Activated T-cell treated with anti-CD3 and anti-CD28 coated beads for 24 hours (primary cell): Measurements from ENCODE around the gene ZDHHC16.
"Not testable (repeated sequence)": the region's sequence is repeated elsewhere in the genome, so short reads cannot be mapped to it uniquely, and the experiment has no call there.

Source experiments
- DNase-seq: peaks from one replicate; pipeline ENCODE4 v3.0.0-alpha.2; 2020; ENCODE audit warnings: low read depth

Gene ZDHHC16

DNA sequence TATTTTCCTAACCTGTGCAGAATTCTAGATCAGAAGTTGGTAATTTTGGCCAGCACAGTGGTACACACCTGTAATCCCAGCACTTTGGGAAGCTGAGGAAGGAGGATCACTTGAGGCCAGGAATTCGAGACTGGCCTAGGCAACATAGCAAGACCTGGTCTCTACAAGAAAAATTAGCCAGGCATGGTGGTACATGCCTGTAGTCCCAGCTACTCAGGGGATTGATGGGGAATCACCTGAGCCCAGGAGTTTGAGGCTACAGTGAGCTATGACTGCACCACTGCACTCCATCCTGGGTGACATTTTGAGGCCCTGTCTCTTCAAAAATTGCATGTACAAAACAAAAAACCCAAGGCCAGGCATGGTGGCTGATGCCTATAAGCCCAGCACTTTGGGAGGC is 11.4 kb upstream of the ZDHHC16 start:
- no peak for DNase-seq

- DNase-seq = no peak
These were observed 10.8 kb upstream of the ZDHHC16 start for GRCh38 chr10:97435211-97435610.

DNA sequence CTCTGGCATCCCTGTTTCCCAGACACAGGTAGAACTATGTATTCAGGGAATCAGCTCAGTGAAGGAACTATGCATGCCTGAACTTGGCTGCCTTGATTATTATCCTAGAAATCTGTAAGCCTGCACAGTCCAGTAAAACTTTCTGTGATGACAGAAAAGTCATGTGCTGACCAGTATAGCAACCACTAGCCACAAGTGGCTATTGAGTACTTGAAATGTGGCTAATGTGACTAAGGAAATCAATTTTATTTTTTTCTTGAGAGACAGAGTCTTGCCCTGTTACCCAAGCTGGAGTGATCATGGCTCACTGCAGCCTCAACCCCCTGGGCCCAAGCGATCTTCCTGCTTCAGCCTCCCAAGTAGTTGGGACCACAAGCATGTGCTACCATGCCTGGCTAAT is 3.7 kb upstream of the ZDHHC16 start:
- no peak for DNase-seq

DNA sequence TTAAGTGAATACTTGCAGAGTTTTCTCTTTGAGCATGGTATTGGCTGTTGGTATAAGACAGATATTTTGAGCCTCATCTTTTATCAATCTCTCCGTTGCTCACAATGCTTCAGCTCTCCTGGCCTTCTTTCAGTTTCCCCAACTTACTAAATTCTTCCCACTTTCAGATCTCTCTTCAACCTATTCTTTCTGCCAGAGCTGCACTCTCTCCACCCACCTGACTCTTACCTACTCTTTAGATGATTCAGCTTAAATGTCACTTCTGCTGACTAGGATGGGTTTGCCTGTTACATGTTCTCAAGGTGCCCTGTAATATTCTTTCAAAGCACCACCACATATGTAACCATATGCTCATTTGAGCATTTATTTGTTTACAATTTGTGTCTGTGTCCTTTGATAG is 1.8 kb upstream of the ZDHHC16 start:
- no peak for DNase-seq

- no peak for DNase-seq
These were observed 636 bp upstream of the ZDHHC16 start for GRCh38 chr10:97445357-97445721.

GRCh38 chr10:97450828-97451227 is 4.9 kb downstream of the ZDHHC16 start:
- no peak for DNase-seq

GRCh38 chr10:97451605-97452004 is 5.6 kb downstream of the ZDHHC16 start:
- DNase-seq = no peak

DNA sequence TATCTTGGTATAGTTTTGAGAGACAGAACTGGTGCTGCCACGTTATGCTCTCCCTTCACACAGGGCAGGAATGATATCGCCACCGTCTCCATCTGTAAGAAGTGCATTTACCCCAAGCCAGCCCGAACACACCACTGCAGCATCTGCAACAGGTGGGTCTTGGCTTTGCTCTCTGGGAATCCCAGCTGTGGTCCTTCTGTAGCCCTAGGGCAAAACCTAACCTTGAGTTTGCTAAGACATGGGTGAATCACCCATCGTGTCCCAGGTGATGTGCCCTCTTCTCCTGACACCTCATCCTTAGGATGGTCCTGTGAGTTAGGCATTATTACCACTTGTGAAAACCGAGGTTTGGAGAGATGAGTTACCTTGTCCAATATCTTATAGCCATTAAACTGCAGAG is 6.4 kb downstream of the ZDHHC16 start:
- no peak for DNase-seq

DNA sequence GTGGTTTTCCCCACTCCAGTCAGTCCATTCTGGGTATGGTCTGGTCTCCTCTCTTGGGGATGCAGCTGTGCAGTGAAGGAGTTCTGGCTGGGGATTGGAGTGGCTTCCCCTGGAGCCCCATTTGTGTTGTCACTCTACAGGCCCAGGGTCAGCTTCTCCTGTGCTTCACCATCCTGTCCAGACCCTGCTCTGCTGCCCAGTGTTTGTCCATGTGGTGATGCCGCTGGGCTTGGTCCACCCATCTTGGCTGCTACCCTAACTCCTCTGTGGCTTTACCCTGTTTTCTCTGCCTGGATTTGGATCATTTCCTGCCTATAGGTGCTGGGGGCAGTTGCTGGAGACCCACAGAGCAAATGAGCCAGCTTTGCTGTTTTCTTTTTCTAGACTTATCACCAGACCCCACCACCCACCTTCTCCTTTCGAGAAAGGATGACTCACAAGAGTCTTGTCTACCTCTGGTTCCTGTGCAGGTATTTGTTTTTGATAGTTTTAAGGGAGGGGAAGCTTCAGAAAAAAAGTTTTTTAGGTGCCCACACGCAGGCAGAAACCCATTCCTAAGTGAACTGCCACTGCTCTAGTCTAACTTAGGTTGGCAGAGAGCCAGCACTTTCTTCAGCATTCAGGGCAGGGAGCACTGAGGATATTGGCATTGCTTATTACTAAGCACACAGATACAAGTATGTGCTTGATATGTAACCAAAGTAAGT is 8.5 kb downstream of the ZDHHC16 start:
- peak; percentile 23 for DNase-seq

- no peak for DNase-seq
These were observed 10.2 kb downstream of the ZDHHC16 start for GRCh38 chr10:97456034-97456685.

- no peak for DNase-seq
These were observed 10.7 kb downstream of the ZDHHC16 start for GRCh38 chr10:97456686-97457065.

GRCh38 chr10:97459111-97459510 is 13.1 kb downstream of the ZDHHC16 start:
- no peak for DNase-seq

DNA sequence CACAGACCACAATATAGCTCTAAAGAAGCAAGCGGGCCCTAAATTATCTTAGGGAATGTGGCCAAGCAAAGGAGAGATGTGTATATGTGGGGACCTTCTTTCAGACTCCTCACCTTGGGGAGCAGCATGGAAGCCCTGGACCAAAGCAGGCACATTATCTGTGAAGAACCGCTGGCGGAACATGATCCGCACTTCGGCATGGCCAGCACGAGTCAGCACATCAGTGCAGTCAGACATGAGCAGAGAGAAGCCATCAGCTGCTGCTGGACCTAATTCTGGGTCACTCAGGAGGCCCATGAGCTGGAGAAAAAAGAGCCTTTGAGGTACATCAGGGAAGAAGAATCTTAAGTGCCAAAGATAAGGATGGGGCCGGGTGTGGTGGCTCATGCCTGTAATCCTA is 14.0 kb downstream of the ZDHHC16 start:
- no peak for DNase-seq

- DNase-seq = no peak
These were observed 16.3 kb downstream of the ZDHHC16 start for GRCh38 chr10:97462309-97462708.

- peak; percentile 30 for DNase-seq
These were observed 17.6 kb downstream of the ZDHHC16 start for GRCh38 chr10:97463363-97464132.

DNA sequence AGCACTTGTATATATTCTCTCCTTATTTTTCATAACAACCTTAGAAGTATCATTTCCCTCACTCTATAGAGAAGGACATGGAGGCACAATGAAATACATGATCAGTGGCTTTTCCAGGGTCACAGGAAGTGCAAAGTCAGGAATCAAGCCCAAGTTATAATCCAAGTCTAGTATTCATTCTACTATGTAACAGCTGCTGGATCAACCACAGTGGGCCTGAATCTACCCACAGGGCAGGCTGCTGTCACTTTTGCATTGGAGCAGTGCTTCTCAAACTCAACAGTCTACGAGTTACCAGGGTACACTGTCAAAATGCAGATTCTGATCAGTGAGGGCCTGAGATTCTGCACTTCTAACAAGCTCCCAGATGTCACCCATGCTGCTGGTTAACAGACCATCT is 18.3 kb downstream of the ZDHHC16 start:
- DNase-seq = no peak

DNA sequence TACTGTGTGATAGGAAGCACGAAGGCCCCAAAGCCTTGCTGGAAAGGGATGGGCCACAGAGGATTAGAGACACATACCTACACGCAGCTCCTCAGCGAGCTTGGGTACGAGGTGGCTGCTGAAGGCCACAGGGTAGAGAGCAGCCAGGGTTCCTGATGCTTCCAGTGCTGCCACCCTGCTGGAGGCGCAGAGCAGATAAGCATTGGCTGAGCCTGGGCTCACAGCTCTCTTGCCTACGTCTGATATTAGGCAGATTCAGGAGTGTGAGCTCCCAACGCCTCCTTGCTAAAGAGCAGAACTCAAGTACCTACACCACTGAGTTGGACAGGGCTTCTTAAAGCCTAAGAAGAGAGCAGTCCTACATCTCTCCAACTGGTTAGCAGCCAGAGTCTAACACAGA is 20.0 kb downstream of the ZDHHC16 start:
- DNase-seq = no peak

DNA sequence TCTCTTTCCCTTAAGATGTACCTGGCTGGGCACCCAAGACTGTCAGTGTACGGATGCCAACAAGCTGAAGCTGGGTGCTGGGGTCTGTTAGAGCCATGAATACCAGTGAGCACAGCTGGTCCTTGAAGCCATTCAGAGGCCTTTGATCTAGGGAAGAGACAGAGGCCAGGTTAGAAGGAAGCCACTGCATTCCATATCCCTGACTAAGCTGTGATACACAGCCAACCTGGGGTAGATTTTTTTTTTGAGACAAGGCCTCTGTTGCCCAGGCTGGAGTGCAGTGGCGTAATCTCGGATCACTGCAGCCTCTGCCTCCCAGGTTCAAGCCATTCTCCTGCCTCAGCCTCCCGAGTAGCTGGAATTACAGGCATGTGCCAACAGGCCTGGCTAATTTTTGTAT is 20.8 kb downstream of the ZDHHC16 start:
- no peak for DNase-seq

DNA sequence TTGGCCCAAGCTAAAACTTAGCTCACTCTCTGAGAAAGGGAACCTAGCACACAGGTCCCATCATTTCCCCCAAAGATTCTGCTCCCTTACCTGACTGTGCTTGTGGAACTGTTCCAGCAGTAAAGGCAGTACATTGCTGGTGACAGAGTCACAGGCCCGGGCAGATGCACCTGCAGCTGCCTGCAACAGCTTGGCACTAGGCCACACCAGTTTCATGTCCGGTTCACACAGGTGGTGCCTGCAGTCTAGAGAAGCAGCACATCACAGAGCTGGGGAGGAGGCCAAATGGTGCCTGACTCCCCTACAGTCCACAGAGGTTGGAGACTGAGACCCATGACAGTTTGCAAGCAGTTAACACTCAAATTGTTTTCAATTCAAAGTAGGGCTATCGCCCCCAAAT is 22.2 kb downstream of the ZDHHC16 start:
- no peak for DNase-seq

- DNase-seq = not testable (repeated sequence)
These were observed 22.8 kb downstream of the ZDHHC16 start for GRCh38 chr10:97468781-97469180.

- DNase-seq = no peak
These were observed 28.9 kb downstream of the ZDHHC16 start for GRCh38 chr10:97474918-97475317.

DNA sequence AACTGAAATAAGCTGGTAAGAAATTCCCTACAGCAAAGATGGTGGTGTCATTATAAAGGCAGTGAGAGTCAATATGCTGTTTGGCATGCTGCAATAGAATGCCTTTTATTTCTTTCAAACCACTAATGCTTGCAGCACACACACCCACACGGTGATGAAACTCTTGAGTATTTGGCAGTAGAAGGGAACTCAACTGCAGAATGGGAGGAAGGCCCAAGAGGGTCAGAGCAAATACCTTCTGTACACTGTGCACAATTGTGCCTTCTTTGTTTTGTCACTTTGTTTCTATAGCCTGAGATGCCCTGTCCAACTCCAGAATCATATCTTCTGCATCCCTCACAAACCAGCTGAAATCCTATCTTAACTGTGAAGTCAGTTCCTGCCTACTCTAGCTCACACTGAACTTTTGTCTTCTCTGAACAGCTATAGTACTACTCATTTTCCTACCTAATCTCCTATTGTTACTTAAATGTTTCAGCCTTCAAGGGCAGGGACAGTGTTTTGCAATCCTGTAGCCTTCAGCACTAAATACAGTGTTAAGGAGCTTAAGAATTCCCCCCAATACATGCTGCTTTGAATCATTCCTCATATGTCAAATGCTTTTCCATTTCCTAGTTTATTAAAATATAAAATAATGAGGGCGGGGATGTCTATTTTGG is 30.1 kb downstream of the ZDHHC16 start:
- no peak for DNase-seq

DNA sequence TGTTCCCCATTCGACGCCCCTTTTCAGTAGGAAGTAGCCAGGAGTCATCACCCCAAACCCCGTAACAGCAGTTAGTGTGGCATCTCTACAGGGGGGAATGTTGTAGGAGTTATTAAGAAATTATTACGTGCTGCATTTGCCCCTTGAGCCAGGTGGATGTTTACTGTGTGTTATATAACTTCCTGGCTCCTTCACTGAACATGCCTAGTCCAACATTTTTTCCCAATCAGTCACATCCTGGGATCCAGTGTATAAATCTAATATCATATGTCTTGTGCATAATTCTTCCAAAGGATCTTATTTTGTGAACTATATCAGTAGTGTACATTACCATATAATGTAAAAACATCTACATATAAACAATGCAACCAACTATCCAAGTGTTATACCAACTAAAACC is 33.4 kb downstream of the ZDHHC16 start:
- DNase-seq = not testable (repeated sequence)
